HG03565 (cell line): Measurements from ENCODE around the gene NXN.
"Not testable (repeated sequence)": the region's sequence is repeated elsewhere in the genome, so short reads cannot be mapped to it uniquely, and the experiment has no call there.

Source experiments
- ATAC-seq: cut with Tn5 transposase; IDR thresholded peaks from one replicate; pipeline ENCODE4 v1.9.1; 2021; ENCODE audit warnings: mild to moderate bottlenecking, moderate library complexity; ENCODE audit not compliant: unreplicated experiment

NXN gene

GRCh38 chr17:836151-836550 is 143.4 kb downstream of the NXN start:
- no peak for ATAC-seq

GRCh38 chr17:835721-836120 is 143.9 kb downstream of the NXN start:
- ATAC-seq = not testable (repeated sequence)

DNA sequence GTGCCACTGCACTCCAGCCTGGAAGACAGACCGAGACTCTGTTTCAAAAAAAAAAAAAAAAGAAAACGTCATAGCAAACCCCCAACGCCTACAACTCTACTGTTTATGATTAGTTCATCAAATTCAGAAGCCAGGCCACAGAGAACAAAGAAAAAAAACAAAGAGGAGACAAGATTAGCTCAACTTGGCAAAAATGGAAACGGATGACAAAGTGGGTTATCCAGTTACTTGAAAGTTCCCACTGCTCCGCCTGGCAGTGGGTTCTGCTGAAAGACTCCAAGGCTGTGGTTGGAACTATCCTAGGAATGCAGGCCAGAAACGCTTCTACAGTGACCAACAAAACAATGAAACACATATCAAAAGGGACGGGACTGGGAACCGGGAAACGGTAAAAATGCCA is 144.3 kb downstream of the NXN start:
- ATAC-seq = no peak

GRCh38 chr17:834136-834535 is 145.4 kb downstream of the NXN start:
- ATAC-seq = no peak

DNA sequence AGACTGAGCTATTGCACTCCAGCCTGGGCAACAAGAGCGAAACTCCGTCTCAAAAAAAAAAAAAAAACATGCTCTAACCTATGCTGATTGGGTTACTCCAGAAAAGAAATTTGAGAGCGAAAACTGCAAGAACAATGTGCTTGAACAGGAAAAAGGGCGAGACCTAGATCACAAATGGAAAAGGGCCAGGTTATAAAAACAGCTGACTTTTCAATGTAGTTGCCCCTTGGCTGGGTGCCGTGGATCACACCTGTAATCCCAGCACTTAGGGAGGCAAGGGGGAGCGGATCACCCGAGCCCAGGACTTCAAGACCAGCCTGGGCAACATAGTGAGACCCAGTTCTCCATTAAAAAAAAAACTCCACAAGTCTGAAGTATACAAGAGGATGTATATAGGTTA is 148.6 kb downstream of the NXN start:
- ATAC-seq = no peak

- ATAC-seq = no peak
Measured at GRCh38 chr17:830381-830780, 149.2 kb downstream of the NXN start.

DNA sequence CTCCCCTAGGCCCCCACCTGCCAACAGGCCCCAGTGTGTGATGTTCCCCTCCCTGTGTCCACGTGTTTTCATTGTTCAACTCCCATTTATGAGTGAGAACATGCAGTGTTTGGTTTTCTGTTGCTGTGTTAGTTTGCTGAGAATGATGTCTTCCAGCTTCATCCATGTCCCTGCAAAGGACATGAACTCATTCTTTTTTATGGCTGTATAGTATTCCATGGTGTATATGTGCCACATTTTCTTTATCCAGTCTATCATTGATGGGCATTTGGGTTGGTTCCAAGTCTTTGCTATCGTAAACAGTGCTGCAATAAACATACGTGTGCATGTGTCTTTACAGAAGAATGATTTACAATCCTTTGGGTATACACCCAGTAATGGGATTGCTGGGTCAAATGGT is 150.0 kb downstream of the NXN start:
- not testable (repeated sequence) for ATAC-seq

DNA sequence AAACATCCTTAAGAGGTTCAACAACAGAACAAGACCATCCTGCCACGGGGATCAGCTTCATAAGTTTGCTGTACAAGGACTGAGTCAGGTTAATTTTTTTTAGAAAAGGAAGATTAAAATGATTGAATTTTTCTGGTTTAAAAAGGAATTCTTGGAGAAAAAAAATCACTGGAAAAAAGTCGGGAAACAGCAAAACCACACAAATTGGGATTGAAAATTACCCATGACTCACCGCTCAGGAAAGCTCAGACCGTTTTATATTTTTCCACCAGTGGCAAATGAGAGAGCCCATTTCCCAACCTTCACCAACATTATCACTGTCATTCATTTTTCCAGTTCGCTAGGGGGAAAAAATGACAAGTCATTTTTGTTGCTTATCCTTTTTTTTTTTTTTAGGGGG is 150.8 kb downstream of the NXN start:
- ATAC-seq = no peak

- ATAC-seq = no peak
Measured at GRCh38 chr17:826778-827177, 152.8 kb downstream of the NXN start.

DNA sequence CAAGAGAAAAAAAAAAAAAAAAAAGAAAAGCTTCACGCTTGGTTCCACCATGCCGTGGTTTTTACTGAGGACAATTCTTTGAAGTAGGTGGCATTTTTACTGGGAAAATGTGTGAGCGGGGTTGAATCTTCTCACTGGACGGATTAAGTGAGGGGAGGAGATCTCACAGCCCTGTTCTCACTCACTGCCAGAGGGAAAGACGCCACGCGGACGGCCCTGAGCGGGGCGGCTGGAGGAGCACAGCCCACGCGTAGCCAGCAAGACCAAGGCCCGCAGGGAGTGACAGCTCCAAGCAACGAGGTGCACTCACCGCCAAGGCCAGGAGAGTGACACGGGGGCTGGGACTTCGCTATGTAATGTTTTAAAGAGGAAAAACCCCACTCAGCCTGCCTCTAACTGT is 154.4 kb downstream of the NXN start:
- ATAC-seq = no peak

GRCh38 chr17:824378-824777 is 155.2 kb downstream of the NXN start:
- ATAC-seq = no peak

GRCh38 chr17:823501-823902 is 156.1 kb downstream of the NXN start:
- no peak for ATAC-seq

GRCh38 chr17:819251-819650 is 160.3 kb downstream of the NXN start:
- ATAC-seq = no peak

GRCh38 chr17:814371-814770 is 165.2 kb downstream of the NXN start:
- no peak for ATAC-seq

GRCh38 chr17:812638-813204 is 166.9 kb downstream of the NXN start:
- ATAC-seq = no peak

GRCh38 chr17:811051-811784 is 168.4 kb downstream of the NXN start:
- ATAC-seq = no peak

- ATAC-seq = no peak
Measured at GRCh38 chr17:807523-808294, 171.9 kb downstream of the NXN start.

- no peak for ATAC-seq
Measured at GRCh38 chr17:806781-807522, 172.6 kb downstream of the NXN start.

GRCh38 chr17:806346-806745 is 173.2 kb downstream of the NXN start:
- ATAC-seq = no peak

- not testable (repeated sequence) for ATAC-seq
Measured at GRCh38 chr17:805886-806285, 173.7 kb downstream of the NXN start.
